Neural crest cell (in vitro differentiated cells): ENCODE results near the gene MINDY4. TPM values are rescaled to one million over a fixed set of nuclear protein-coding genes. Genes with fewer than 3 reads are reported as not detected.

Experiments used
- DNase-seq: peaks from one replicate; pipeline ENCODE4 v3.0.0; 2021; ENCODE audit warnings: low read depth, mixed read lengths, low spot score
- H3K27ac Mint-ChIP-seq: one replicate; pipeline ENCODE4 v1.8.0; 2021; ENCODE audit warnings: mild to moderate bottlenecking, mixed read lengths; ENCODE audit not compliant: unreplicated experiment
- H3K27me3 Mint-ChIP-seq: 2 replicates; pipeline ENCODE4 v1.8.0; 2021; ENCODE audit warnings: low read depth, mild to moderate bottlenecking, mixed read lengths
- H3K36me3 Mint-ChIP-seq: 2 replicates; pipeline ENCODE4 v1.8.0; 2021; ENCODE audit warnings: low read depth, mild to moderate bottlenecking, mixed read lengths
- H3K4me1 Mint-ChIP-seq: 2 replicates; pipeline ENCODE4 v1.8.0; 2021; ENCODE audit warnings: mixed read lengths
- H3K4me3 Mint-ChIP-seq: one replicate; pipeline ENCODE4 v1.8.0; 2021; ENCODE audit warnings: mild to moderate bottlenecking, mixed read lengths
- H3K9me3 Mint-ChIP-seq: 2 replicates; pipeline ENCODE4 v1.8.0; 2021; ENCODE audit warnings: mixed read lengths
- CTCF ChIP-seq: fragments of 200-600 bp; sonication (generic); conservative IDR thresholded peaks from 2 replicates; pipeline ENCODE4 v1.5.0; 2021; ENCODE audit warnings: antibody characterized with exemption, mild to moderate bottlenecking
- total RNA-seq: library from RNA; stranded (reverse); gene quantifications from 2 replicates; pipeline ENCODE4 v1.2.1, GENCODE V29; 2021

MINDY4 gene
- total RNA-seq, 1 donor from 2014 or later, result 9.2 TPM

GRCh38 chr7:30731581-30731980, 39.6 kb upstream of the MINDY4 start:
- H3K9me3 Mint-ChIP-seq, result no peaks in the 10 kb centered on the region
- H3K36me3 Mint-ChIP-seq, result no peaks in the 10 kb centered on the region
- no peak for TF ChIP-seq CTCF
- DNase-seq, result no peak
- H3K27me3 Mint-ChIP-seq, result peaks cover 2% of the 10 kb centered on the region
- H3K4me1 Mint-ChIP-seq, result no peaks in the 10 kb centered on the region
- no peak overlapping the region for H3K4me3 Mint-ChIP-seq
- H3K27ac Mint-ChIP-seq, result no peak overlapping the region

- no peak overlapping the region for H3K4me3 Mint-ChIP-seq
- peak overlapping the region; percentile 62 for H3K27ac Mint-ChIP-seq
- no peak for DNase-seq
- no peaks in the 10 kb centered on the region for H3K9me3 Mint-ChIP-seq
- H3K27me3 Mint-ChIP-seq, result peaks cover 6% of the 10 kb centered on the region
- no peaks in the 10 kb centered on the region for H3K4me1 Mint-ChIP-seq
- no peak for TF ChIP-seq CTCF
- no peaks in the 10 kb centered on the region for H3K36me3 Mint-ChIP-seq
Measured at GRCh38 chr7:30732606-30733005, 38.6 kb upstream of the MINDY4 start.

DNA sequence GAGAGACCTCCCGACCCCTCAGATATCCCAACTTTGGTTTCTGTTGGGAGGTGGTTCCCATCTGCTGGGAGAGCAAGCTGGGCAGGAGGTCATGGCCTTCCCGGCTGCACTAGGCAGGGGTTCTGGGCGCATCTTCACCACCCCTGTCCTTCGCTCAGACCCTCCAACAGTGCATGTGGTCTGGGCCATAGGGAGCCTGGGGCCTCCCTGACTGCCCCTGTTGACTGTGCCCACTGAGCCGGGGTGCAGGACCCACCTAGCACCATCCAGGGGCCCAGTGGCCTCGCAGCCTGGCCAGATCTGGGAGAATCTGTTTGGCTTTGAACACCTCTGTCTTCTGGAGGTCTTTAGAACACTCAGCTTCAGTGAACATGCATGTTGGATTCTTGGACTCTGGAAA, 38.0 kb upstream of the MINDY4 start:
- no peak overlapping the region for H3K27ac Mint-ChIP-seq
- DNase-seq, result no peak
- TF ChIP-seq CTCF, result no peak
- H3K36me3 Mint-ChIP-seq, result no peaks in the 10 kb centered on the region
- H3K4me1 Mint-ChIP-seq, result no peaks in the 10 kb centered on the region
- no peak overlapping the region for H3K4me3 Mint-ChIP-seq
- no peaks in the 10 kb centered on the region for H3K9me3 Mint-ChIP-seq
- H3K27me3 Mint-ChIP-seq, result peaks cover 8% of the 10 kb centered on the region

DNA sequence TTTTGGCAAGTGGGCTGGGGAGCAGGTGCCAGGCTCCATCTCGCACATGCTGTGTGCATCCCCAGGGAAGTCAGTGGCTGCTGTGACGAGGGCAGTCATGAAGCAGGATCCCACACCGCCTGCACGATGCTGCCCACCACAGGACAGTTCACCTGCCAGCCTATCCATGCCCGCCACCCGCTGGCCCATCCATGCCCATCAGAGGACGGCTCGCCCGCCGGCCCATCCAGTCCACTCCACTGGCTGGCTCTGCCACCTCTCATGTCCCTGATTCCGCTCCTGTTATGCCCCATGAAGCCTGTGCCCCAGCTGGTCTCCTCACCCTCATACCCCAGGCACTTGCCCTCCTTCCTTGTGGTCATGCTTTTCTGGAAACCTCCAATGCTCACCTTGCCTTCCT, 37.5 kb upstream of the MINDY4 start:
- Mint-ChIP-seq H3K27ac (no peak overlapping the region), H3K36me3 (no peaks in the 10 kb centered on the region), H3K27me3 (peaks cover 11% of the 10 kb centered on the region), H3K4me3 (no peak overlapping the region), H3K4me1 (no peaks in the 10 kb centered on the region), H3K9me3 (no peaks in the 10 kb centered on the region)
- DNase-seq, result no peak
- no peak for TF ChIP-seq CTCF

- no peak overlapping the region for H3K27ac Mint-ChIP-seq
- no peak for TF ChIP-seq CTCF
- no peaks in the 10 kb centered on the region for H3K4me1 Mint-ChIP-seq
- H3K27me3 Mint-ChIP-seq, result peaks cover 10% of the 10 kb centered on the region
- no peaks in the 10 kb centered on the region for H3K36me3 Mint-ChIP-seq
- no peak overlapping the region for H3K4me3 Mint-ChIP-seq
- DNase-seq, result no peak
- H3K9me3 Mint-ChIP-seq, result no peaks in the 10 kb centered on the region
Measured at GRCh38 chr7:30734497-30734896, 36.7 kb upstream of the MINDY4 start.

GRCh38 chr7:30735631-30736030, 35.6 kb upstream of the MINDY4 start:
- no peak for TF ChIP-seq CTCF
- Mint-ChIP-seq H3K4me1 (no peaks in the 10 kb centered on the region), H3K27ac (no peak overlapping the region), H3K9me3 (no peaks in the 10 kb centered on the region), H3K4me3 (no peak overlapping the region), H3K36me3 (no peaks in the 10 kb centered on the region), H3K27me3 (peaks cover 10% of the 10 kb centered on the region)
- DNase-seq, result no peak
